Testis (tissue), 2 donors: ENCODE results near the gene KCND3.

Source experiments
- POLR2A ChIP-seq: fragments of 450-650 bp; IDR thresholded peaks from one replicate; pipeline ENCODE4 v1.6.1; 2017; ENCODE audit warnings: antibody characterized with exemption, mild to moderate bottlenecking, moderate library complexity
- TF ChIP-seq, protein P1 (sequence below), 3 experiments: fragments of 450-650 bp in 2 of 3; fragments of 200-600 bp in 1 of 3; sonication (generic) in 1 of 3; IDR thresholded peaks; one replicate each; pipeline ENCODE4 v1.5.1; 2016 to 2019; ENCODE audit warnings: antibody characterized with exemption in 3 of 3, mild to moderate bottlenecking in 2 of 3, moderate library complexity in 1 of 3

GRCh38 chr1:111778066-111778465 lies 211.4 kb downstream of the KCND3 start:
- TF ChIP-seq, protein P1, sequence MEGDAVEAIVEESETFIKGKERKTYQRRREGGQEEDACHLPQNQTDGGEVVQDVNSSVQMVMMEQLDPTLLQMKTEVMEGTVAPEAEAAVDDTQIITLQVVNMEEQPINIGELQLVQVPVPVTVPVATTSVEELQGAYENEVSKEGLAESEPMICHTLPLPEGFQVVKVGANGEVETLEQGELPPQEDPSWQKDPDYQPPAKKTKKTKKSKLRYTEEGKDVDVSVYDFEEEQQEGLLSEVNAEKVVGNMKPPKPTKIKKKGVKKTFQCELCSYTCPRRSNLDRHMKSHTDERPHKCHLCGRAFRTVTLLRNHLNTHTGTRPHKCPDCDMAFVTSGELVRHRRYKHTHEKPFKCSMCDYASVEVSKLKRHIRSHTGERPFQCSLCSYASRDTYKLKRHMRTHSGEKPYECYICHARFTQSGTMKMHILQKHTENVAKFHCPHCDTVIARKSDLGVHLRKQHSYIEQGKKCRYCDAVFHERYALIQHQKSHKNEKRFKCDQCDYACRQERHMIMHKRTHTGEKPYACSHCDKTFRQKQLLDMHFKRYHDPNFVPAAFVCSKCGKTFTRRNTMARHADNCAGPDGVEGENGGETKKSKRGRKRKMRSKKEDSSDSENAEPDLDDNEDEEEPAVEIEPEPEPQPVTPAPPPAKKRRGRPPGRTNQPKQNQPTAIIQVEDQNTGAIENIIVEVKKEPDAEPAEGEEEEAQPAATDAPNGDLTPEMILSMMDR (IDR thresholded peaks at IDR 0.05) = no peak
- no peak for TF ChIP-seq POLR2A
